H1 (cell line): ENCODE results near the gene UBL5. TPM values are rescaled to one million over a fixed set of nuclear protein-coding genes. Genes with fewer than 3 reads are reported as not detected.
A peak's percentile ranks its signal among the peaks of the same experiment; 100 is the strongest.

Experiments used
- CTCF ChIA-PET: fragments of 300-600 bp; sonication (Branson Sonifier 250); formaldehyde crosslinking; loops from one replicate; lab custom pipeline; 2021; ENCODE audit not compliant: partially characterized antibody; lab: Charles Lee
- POLR2A ChIA-PET: fragments of 300-600 bp; sonication (Branson Sonifier 250); formaldehyde crosslinking; loops from one replicate; lab custom pipeline; 2021; ENCODE audit warnings: inconsistent platforms; ENCODE audit not compliant: partially characterized antibody; lab: Charles Lee
- DNase-seq, 2 experiments: peaks; one replicate each; pipeline versions ENCODE4 v3.0.0 to v3.0.0-alpha.2; 2010 to 2022; ENCODE audit warnings: low spot score in 2 of 2, low read depth in 1 of 2, mixed read lengths in 1 of 2
- FAIRE-seq: peaks from 2 replicates; lab custom pipeline; 2011; peaks lifted over from hg19 to GRCh38; lab: Jason Lieb, UNC
- H2AFZ ChIP-seq: 2 replicates; pipeline ENCODE4 v1.8.1; 2012; ENCODE audit warnings: low read length, inconsistent platforms
- H2AK5ac ChIP-seq: 2 replicates; pipeline ENCODE4 v1.6.1; 2013; ENCODE audit warnings: low read depth, low read length
- H2BK120ac ChIP-seq: replicated peaks from 2 replicates; pipeline ENCODE3; 2013; ENCODE audit warnings: low read depth, low read length, inconsistent platforms
- H2BK12ac ChIP-seq: 2 replicates; pipeline ENCODE4 v1.6.1; 2013; ENCODE audit warnings: low read depth, low read length
- H2BK15ac ChIP-seq: 2 replicates; pipeline ENCODE4 v1.6.1; 2013; ENCODE audit warnings: low read length
- H2BK20ac ChIP-seq: 2 replicates; pipeline ENCODE4 v1.6.1; 2013; ENCODE audit warnings: low read length
- H2BK5ac ChIP-seq: 2 replicates; pipeline ENCODE4 v1.6.1; 2013; ENCODE audit warnings: low read depth, low read length
- H3K14ac ChIP-seq: 2 replicates; pipeline ENCODE4 v1.6.1; 2013; ENCODE audit warnings: inconsistent platforms; ENCODE audit not compliant: insufficient read length
- H3K18ac ChIP-seq: 2 replicates; pipeline ENCODE4 v1.6.1; 2013; ENCODE audit warnings: low read length; ENCODE audit errors: extremely low read depth
- H3K23ac ChIP-seq: 2 replicates; pipeline ENCODE4 v1.6.1; 2013; ENCODE audit warnings: inconsistent platforms; ENCODE audit not compliant: insufficient read length
- H3K23me2 ChIP-seq: 2 replicates; pipeline ENCODE4 v1.6.1; 2013; ENCODE audit warnings: low read depth, low read length
- H3K27ac ChIP-seq: 2 replicates; pipeline ENCODE4 v1.6.1; 2011; ENCODE audit warnings: low read depth, low read length, inconsistent platforms
- H3K27me3 ChIP-seq, 4 experiments: replicated peaks in 1 of 4; 1 replicate in 1 of 4; 2 replicates in 3 of 4; pipeline versions ENCODE4 v1.6.1 to v1.8.1; 2011 to 2013; ENCODE audit warnings: low read length in 3 of 4, mild to moderate bottlenecking in 3 of 4, inconsistent platforms in 2 of 4, mixed read lengths in 2 of 4, moderate library complexity in 1 of 4; ENCODE audit not compliant: control insufficient read depth in 3 of 4, insufficient read depth in 3 of 4; ENCODE audit errors: extremely low read depth in 1 of 4
- H3K36me3 ChIP-seq, 4 experiments: 2 replicates each; pipeline versions ENCODE4 v1.6.1 to v1.8.1; 2011 to 2013; ENCODE audit warnings: mild to moderate bottlenecking in 4 of 4, low read length in 3 of 4, moderate library complexity in 2 of 4, control low read depth in 1 of 4, inconsistent platforms in 1 of 4; ENCODE audit not compliant: insufficient read depth in 4 of 4, control insufficient read depth in 2 of 4
- H3K4ac ChIP-seq: replicated peaks from 2 replicates; pipeline ENCODE3; 2013; ENCODE audit warnings: low read length, low read depth, mixed read lengths, inconsistent platforms; ENCODE audit not compliant: insufficient read length
- H3K4me1 ChIP-seq, 4 experiments: replicated peaks in 1 of 4; 1 replicate in 1 of 4; 2 replicates in 3 of 4; pipeline versions ENCODE4 v1.6.1 to v1.8.1; 2011 to 2013; ENCODE audit warnings: low read length in 3 of 4, inconsistent platforms in 2 of 4, mixed read lengths in 1 of 4; ENCODE audit not compliant: insufficient read depth in 4 of 4, control insufficient read depth in 3 of 4
- H3K4me2 ChIP-seq, 2 experiments: 2 replicates each; pipeline versions ENCODE4 v1.6.1 to v1.8.1; 2011 to 2013; ENCODE audit warnings: low read depth in 2 of 2, low read length in 2 of 2, control low read depth in 1 of 2, inconsistent platforms in 1 of 2, mild to moderate bottlenecking in 1 of 2; ENCODE audit not compliant: insufficient read depth in 1 of 2
- H3K4me3 ChIP-seq, 4 experiments: fragments of 200-600, 300-600 bp in 1 of 4; sonication (generic), shearing (Covaris generic), sonication (Bioruptor Twin) in 1 of 4; 2 replicates each; pipeline versions ENCODE4 v1.5.1 to v1.8.1; 2011 to 2016; ENCODE audit warnings: low read length in 4 of 4, low read depth in 3 of 4, control low read depth in 2 of 4, inconsistent platforms in 2 of 4, mild to moderate bottlenecking in 2 of 4, mixed read lengths in 1 of 4, moderate library complexity in 1 of 4; ENCODE audit not compliant: insufficient read depth in 2 of 4; ENCODE audit errors: extremely low read depth in 1 of 4
- H3K56ac ChIP-seq: replicated peaks from 2 replicates; pipeline ENCODE3; 2013; ENCODE audit warnings: low read depth, mild to moderate bottlenecking, mixed read lengths, low read length, inconsistent platforms; ENCODE audit not compliant: insufficient read length
- H3K79me1 ChIP-seq: 2 replicates; pipeline ENCODE4 v1.6.1; 2013; ENCODE audit warnings: low read depth, low read length, control low read depth
- H3K79me2 ChIP-seq, 2 experiments: 2 replicates each; pipeline versions ENCODE4 v1.6.1 to v1.8.1; 2012 to 2013; ENCODE audit warnings: low read length in 2 of 2, mild to moderate bottlenecking in 2 of 2, inconsistent platforms in 1 of 2; ENCODE audit not compliant: insufficient read depth in 2 of 2, control insufficient read depth in 1 of 2
- H3K9ac ChIP-seq, 4 experiments: replicated peaks in 1 of 4; 1 replicate in 1 of 4; 2 replicates in 3 of 4; pipeline versions ENCODE4 v1.6.1 to v1.8.1; 2011 to 2013; ENCODE audit warnings: low read depth in 3 of 4, low read length in 3 of 4, control low read depth in 2 of 4, mild to moderate bottlenecking in 2 of 4, moderate library complexity in 2 of 4, inconsistent platforms in 1 of 4; ENCODE audit errors: extremely low read depth in 1 of 4
- H3K9me3 ChIP-seq, 2 experiments: 2 replicates each; pipeline versions ENCODE4 v1.6.1 to v1.8.1; 2012 to 2013; ENCODE audit warnings: mild to moderate bottlenecking in 2 of 2, moderate library complexity in 2 of 2, control low read depth in 1 of 2, inconsistent platforms in 1 of 2, low read depth in 1 of 2, low read length in 1 of 2, mixed read lengths in 1 of 2; ENCODE audit not compliant: insufficient read depth in 2 of 2
- H4K20me1 ChIP-seq, 2 experiments: replicated peaks in 1 of 2; 2 replicates each; pipeline versions ENCODE3 to v1.8.1; 2011 to 2013; ENCODE audit warnings: inconsistent platforms in 2 of 2, low read length in 2 of 2, mild to moderate bottlenecking in 1 of 2; ENCODE audit not compliant: insufficient read depth in 2 of 2, control insufficient read depth in 1 of 2
- H4K5ac ChIP-seq: 2 replicates; pipeline ENCODE4 v1.6.1; 2013; ENCODE audit warnings: low read length, low read depth, mixed read lengths, inconsistent platforms; ENCODE audit not compliant: insufficient read length
- H4K8ac ChIP-seq: 2 replicates; pipeline ENCODE4 v1.8.0; 2013; ENCODE audit warnings: mild to moderate bottlenecking, moderate library complexity, low read length, inconsistent platforms; ENCODE audit not compliant: insufficient read depth; ENCODE audit errors: extremely low read depth
- H4K91ac ChIP-seq: replicated peaks from 2 replicates; pipeline ENCODE3; 2013; ENCODE audit warnings: low read length, mixed read lengths, inconsistent platforms; ENCODE audit not compliant: insufficient read length
- ATF2 ChIP-seq: IDR thresholded peaks from 2 replicates; pipeline ENCODE4 v1.6.1; 2012; ENCODE audit warnings: low read length, inconsistent platforms
- BCL11A ChIP-seq, 2 experiments: IDR thresholded peaks; one replicate each; pipeline ENCODE4 v1.6.1; 2011; ENCODE audit warnings: low read depth in 2 of 2, low read length in 2 of 2, mild to moderate bottlenecking in 2 of 2
- CHD2 ChIP-seq: IDR thresholded peaks from 2 replicates; pipeline ENCODE4 v1.6.1; 2012; ENCODE audit warnings: low read length, improper control_type of control experiment
- CTBP2 ChIP-seq: IDR thresholded peaks from 2 replicates; pipeline ENCODE4 v1.7.0; 2011; ENCODE audit warnings: borderline replicate concordance, mild to moderate bottlenecking, moderate library complexity, mixed read lengths, low read length; ENCODE audit not compliant: insufficient read depth, insufficient read length
- FOSL1 ChIP-seq: IDR thresholded peaks from 2 replicates; pipeline ENCODE4 v1.6.1; 2011; ENCODE audit warnings: mild to moderate bottlenecking, low read depth, low read length, moderate library complexity; ENCODE audit not compliant: insufficient read depth
- RBBP5 ChIP-seq: IDR thresholded peaks from 2 replicates; pipeline ENCODE4 v1.7.1; 2012; ENCODE audit warnings: low read depth, mild to moderate bottlenecking, inconsistent platforms, low read length, moderate library complexity, borderline replicate concordance
- RXRA ChIP-seq: IDR thresholded peaks from 2 replicates; pipeline ENCODE4 v1.6.1; 2011; ENCODE audit warnings: low read depth, mild to moderate bottlenecking, low read length, moderate library complexity; ENCODE audit not compliant: insufficient read depth
- SIX5 ChIP-seq: IDR thresholded peaks from 2 replicates; pipeline ENCODE4 v1.6.1; 2011; ENCODE audit warnings: mild to moderate bottlenecking, low read depth, low read length
- SP1 ChIP-seq: IDR thresholded peaks from 2 replicates; pipeline ENCODE4 v1.6.1; 2011; ENCODE audit warnings: low read depth, low read length
- WGBS, 2 experiments: shearing (Covaris generic) in 1 of 2; methylation state at CpG; one replicate each; pipeline versions ENCODE4 v1.1.6 to v1.1.7; 2013 to 2015; ENCODE audit warnings: low lambda C conversion rate in 2 of 2, mixed read lengths in 2 of 2, inconsistent platforms in 1 of 2, low coverage in 1 of 2, missing lambda C conversion rate in 1 of 2; ENCODE audit not compliant: insufficient replicate concordance in 2 of 2, insufficient coverage in 1 of 2, insufficient read length in 1 of 2; ENCODE audit errors: extremely low coverage in 1 of 2, missing lambda C conversion rate in 1 of 2; 5-methylcytosine and 5-hydroxymethylcytosine counted together
- polyA plus RNA-seq, 7 experiments: library from polyadenylated mRNA; depleted of rRNA in 3 of 7; stranded (reverse) in 5 of 7; unstranded in 2 of 7; fragments of >200 nt in 5 of 7; fragments of 200-250 nt in 2 of 7; gene quantifications; 1 replicate in 5 of 7; 2 replicates in 1 of 7; 4 replicates in 1 of 7; pipeline versions ENCODE4 v1.2.1 to v1.2.3, GENCODE V29; 2011 to 2013; ENCODE audit warnings: missing spikeins in 2 of 7, mixed read lengths in 2 of 7
- total RNA-seq: library from RNA; stranded (reverse); fragmentation: NEBNext Ultra II Directional; extraction: Animal tissue kit (Norgen Biotek cat#: 25700); gene quantifications from 2 replicates; pipeline ENCODE4 v1.2.1, GENCODE V29; 2021

UBL5 gene
- total and polyA plus RNA-seq, 2 of the 8 experiments (the other 6 are each of a cell fraction or from before 2014, with no cell fraction given), result 416 to 1,209 TPM

- CTCF ChIA-PET, result no interaction called here
- TF ChIP-seq RXRA, result no peak
- TF ChIP-seq FOSL1, result no peak
- peak; percentile 38; the same call in 1 of the 2 replicates for TF ChIP-seq SP1
- no peak for TF ChIP-seq CHD2
- TF ChIP-seq RBBP5, result peak; percentile 69
- TF ChIP-seq BCL11A (IDR thresholded peaks at IDR 0.05; ENCODE audit: low read depth in 2 of 2, low read length in 2 of 2), result no peak
- TF ChIP-seq CTBP2, result no peak
- no peak for TF ChIP-seq SIX5
- no peak for TF ChIP-seq ATF2
These were observed 35.3 kb upstream of the UBL5 start for GRCh38 chr19:9792206-9793070.

More at GRCh38 chr19:9792206-9793070, 35.3 kb upstream of the UBL5 start:
- Histone ChIP-seq H3K79me1 (0 out of 2 replicates have a peak, but pooled peaks cover 2% of the 10 kb centered on the region), H2BK5ac (peak overlapping the region; percentile 91; the same call in 1 of the 2 replicates), H4K20me1 (no peaks in the 10 kb centered on the region), H2BK20ac (no peak overlapping the region), H2AK5ac (no peak overlapping the region), H3K4ac (peak overlapping the region; percentile 85), H3K23ac (no peak overlapping the region), H3K27ac (peak overlapping the region; percentile 78), H3K79me2 (no peaks in the 10 kb centered on the region), H3K36me3 (no peaks in the 10 kb centered on the region), H2AFZ (peak overlapping the region; percentile 81; the same call in 1 of the 2 replicates), H3K18ac (peak overlapping the region; percentile 85), H4K5ac (peak overlapping the region; percentile 83), H2BK120ac (no peak overlapping the region), H2BK12ac (peak overlapping the region; percentile 87), H3K14ac (no peak overlapping the region), H4K91ac (peak overlapping the region; percentile 96), H3K56ac (peak overlapping the region; percentile 97), H3K9ac (peak overlapping the region in 3 of 4 experiments; percentile 49 to 85 (median 82); a peak in 6 of 7 replicates), H4K8ac (peak overlapping the region; percentile 96), H3K23me2 (peaks cover 11% of the 10 kb centered on the region; the same call in 1 of the 2 replicates), H3K9me3 (no peaks in the 10 kb centered on the region), H2BK15ac (no peak overlapping the region), H3K4me3 (peak overlapping the region; percentile 58 to 78 (median 72)), H3K27me3 (no peaks in the 10 kb centered on the region), H3K4me2 (peak overlapping the region; percentile 72 to 85), H3K4me1 (peaks cover 0 to 5% (median 2%) of the 10 kb centered on the region in 4 experiments; a peak in 4 of 7 replicates)
- FAIRE-seq (no peak), DNase-seq (peak; percentile 92 to 96)
- WGBS, 2 experiments, result 1% methylated on average over 16 of the region's 70 CpGs; no CpG with 5 or more reads in 1 of the 2 experiments
- POLR2A ChIA-PET, result interaction anchor here (0.6 to 2.2 kb wide), 7 partner anchors 42 to 705 kb away, joined by 3 to 14 read pairs (median 3); partner anchors contain the start of gene PIN1
